DMS79 treated with DMSO at 0.1 percent for 48 hours (cell line): ENCODE data around the gene FAM236A.
"Not testable (repeated sequence)": the region's sequence is repeated elsewhere in the genome, so short reads cannot be mapped to it uniquely, and the experiment has no call there.

Source experiments
- DNase-seq: peaks from one replicate; lab custom pipeline; 2025; lab: John Stamatoyannopoulos, UW

Gene FAM236A

GRCh38 chrX:72937906-72938305 is at the start of gene FAM236A:
TSS of gene FAM236A (plus strand) at chrX:72938206. CDS start at chrX:72938263, 57 bp downstream.
- not testable (repeated sequence) for DNase-seq

- DNase-seq, result not testable (repeated sequence)
Measured at GRCh38 chrX:72889740-72890139, 48.3 kb upstream of the FAM236A start.

- DNase-seq, result not testable (repeated sequence)
Measured at GRCh38 chrX:72912315-72912714, 25.7 kb upstream of the FAM236A start, which contains the start of gene FAM236C. TSS of gene FAM236C (plus strand) at chrX:72912615. CDS start at chrX:72912715, 100 bp downstream.

- not testable (repeated sequence) for DNase-seq
Measured at GRCh38 chrX:72916096-72916495, 21.9 kb upstream of the FAM236A start.

GRCh38 chrX:72932283-72932682 is 5.7 kb upstream of the FAM236A start:
- DNase-seq, result not testable (repeated sequence)

GRCh38 chrX:72936455-72936854 is 1.6 kb upstream of the FAM236A start:
- not testable (repeated sequence) for DNase-seq

- not testable (repeated sequence) for DNase-seq
Measured at GRCh38 chrX:72936882-72937455, 1.0 kb upstream of the FAM236A start.

GRCh38 chrX:72942272-72942671 is 4.3 kb downstream of the FAM236A start:
- not testable (repeated sequence) for DNase-seq

- not testable (repeated sequence) for DNase-seq
Measured at GRCh38 chrX:72943035-72943818, 5.2 kb downstream of the FAM236A start.

- not testable (repeated sequence) for DNase-seq
Measured at GRCh38 chrX:72943819-72944169, 5.8 kb downstream of the FAM236A start, which contains the start of gene DMRTC1. TSS of gene DMRTC1 (minus strand) at chrX:72943837. CDS start at chrX:72875694, 68,143 bp downstream.

- not testable (repeated sequence) for DNase-seq
Measured at GRCh38 chrX:72959971-72960370, 22.0 kb downstream of the FAM236A start.

- not testable (repeated sequence) for DNase-seq
Measured at GRCh38 chrX:72971859-72972258, 33.9 kb downstream of the FAM236A start.

- DNase-seq, result not testable (repeated sequence)
Measured at GRCh38 chrX:72974885-72975284, 36.9 kb downstream of the FAM236A start.

- DNase-seq, result not testable (repeated sequence)
Measured at GRCh38 chrX:72980894-72981469, 43.0 kb downstream of the FAM236A start.
